UCSD-AML1 (cell line): ENCODE results near the gene TCERG1.
A peak's percentile ranks its signal among the peaks of the same experiment; 100 is the strongest.
"Not testable (repeated sequence)": the region's sequence is repeated elsewhere in the genome, so short reads cannot be mapped to it uniquely, and the experiment has no call there.

Experiments used
- DNase-seq: peaks from one replicate; lab custom pipeline; 2025; ENCODE audit not compliant: unreplicated experiment; lab: John Stamatoyannopoulos, UW

The TCERG1 gene

DNA sequence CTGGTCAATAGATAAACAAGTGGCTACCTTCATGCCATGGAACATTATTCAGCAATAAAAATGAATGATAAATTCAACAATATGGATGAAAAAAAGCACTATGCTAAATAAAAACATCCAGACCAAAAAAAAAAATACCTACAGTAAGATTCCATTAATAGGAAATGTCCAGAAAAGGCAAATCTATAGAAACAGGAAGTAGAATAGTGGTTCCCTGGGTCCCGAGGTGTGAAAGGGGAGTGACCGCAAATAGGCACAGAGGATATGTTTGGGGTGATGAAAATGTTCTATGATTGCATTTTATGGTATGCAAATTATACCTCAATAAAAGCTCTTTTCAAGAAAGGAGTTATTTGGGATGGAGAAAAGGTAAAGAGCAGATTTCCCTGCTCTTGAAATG lies 72.4 kb downstream of the TCERG1 start:
- no peak for DNase-seq

DNA sequence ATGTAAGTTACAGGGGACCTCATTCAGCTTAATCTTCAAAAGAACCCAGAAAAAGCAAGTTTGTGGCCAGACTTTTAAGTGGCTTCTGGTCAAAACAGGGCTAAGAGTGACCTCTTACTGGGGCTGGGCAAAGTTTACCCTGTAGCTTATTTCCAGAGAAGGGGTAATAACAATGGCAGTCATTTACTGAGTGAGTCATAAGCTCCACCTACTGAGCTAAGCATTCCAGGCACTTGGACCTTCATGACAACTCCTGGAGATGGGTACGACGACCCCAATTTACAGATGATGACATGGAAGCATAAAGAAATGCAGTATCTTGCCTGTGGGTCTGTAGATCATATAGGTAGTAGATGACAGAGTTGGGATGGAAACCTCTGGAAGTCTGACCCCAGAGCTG lies 73.6 kb downstream of the TCERG1 start:
- DNase-seq = no peak

GRCh38 chr5:146521403-146522106 lies 74.4 kb downstream of the TCERG1 start:
- DNase-seq = no peak

DNA sequence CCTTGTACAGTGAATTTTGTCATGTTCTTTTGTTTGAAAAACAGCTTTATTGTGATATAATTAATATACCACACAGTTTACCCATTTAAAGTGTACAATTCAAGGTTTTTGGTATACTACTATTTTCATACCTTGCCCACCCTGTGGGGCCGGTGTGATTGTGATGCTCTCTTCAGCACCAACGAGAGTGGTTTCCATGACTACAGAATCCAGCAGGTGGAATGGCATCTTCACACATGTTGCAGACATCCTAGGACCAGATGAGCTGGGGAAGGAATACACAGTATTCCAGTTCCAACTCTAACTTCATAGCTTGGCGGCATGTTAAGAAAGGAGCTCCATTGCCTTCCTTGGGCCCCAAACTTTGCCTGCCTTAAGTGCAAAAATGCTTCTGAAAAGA lies 76.6 kb downstream of the TCERG1 start:
- no peak for DNase-seq

DNA sequence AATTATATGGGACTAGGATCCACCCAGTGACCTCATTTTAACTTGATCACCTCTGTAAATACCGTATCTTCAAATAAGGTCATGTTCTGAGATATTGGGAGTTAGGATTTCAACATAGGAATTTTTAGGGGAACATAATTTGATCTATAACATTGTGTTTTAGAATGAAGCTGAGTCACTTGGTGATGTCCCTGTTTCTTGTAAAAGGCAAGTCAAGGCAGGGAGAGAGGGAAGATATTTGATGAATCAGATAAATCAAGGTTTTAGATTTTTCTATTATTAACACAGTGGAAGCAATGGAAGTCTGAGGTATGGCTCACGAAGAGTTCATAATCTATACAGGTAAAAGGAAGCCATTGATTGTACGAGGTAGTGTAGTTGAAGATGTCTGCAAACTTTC lies 80.7 kb downstream of the TCERG1 start:
- no peak for DNase-seq

GRCh38 chr5:146528236-146528635 lies 81.1 kb downstream of the TCERG1 start:
- no peak for DNase-seq

DNA sequence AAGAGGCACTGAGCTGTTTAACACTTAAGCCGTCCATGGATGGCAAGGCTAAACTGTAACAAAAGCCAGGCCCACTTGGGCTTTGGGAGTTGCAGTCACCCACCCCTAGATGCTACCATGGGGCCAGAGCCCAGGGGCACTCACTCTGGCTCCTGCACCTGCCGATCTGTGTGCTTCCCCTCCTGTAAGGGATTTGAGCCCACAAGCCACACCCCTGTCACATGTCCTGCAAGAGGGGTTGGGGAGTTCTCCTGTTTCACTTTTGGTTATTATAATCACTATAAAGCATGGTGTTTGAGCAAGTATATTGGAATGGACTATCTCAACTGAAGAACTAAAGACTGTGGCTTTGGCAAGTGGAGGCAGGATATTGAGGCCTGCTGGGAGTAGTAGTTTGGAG lies 82.9 kb downstream of the TCERG1 start:
- no peak for DNase-seq

DNA sequence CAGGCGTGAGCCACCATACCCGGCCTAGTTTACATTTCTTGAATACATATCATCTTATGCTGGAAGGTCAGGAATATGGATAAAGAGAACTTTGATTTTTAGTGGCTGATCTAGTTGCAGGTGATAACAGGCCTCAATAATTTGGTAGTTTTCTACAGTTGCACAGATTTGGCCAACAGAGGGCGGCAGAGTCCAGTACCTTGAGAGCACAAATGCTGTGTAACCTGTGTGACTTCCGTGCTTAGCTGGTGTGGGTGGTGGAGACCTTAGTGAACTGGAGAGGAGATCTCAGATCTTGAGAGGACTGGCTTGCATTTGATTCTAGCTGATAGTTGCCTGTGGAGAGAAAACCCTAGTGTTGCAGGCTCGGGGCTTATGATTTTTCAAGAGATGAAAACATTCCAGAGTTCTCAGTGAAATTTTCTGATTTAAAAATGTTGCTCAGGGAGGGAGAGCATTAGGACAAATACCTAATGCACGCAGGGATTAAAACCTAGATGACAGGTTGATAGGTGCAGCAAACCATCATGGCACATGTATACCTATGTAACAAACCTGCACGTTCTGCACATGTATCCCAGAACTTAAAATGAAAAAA lies 86.2 kb downstream of the TCERG1 start:
- peak; percentile 61 for DNase-seq

DNA sequence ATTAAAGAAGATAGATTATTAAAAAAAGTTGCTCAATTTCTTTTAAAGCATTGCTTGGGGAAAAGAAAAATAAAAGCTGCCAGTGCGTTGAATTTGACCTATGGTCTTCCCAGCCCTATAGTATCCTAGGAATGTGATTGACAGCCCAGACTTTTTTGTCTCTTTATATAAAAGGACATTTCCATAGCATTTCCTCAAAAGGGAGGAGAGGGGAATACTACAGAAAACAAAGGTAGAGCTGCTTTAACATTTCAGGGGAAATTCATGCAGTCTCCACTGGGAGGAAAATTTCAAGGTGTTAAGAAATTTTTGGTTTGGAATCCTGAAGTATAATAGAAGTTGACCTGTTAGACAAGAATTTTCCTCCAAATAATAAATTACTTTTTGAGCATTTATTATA lies 86.7 kb downstream of the TCERG1 start:
- no peak for DNase-seq

GRCh38 chr5:146538432-146538831 lies 91.3 kb downstream of the TCERG1 start:
- DNase-seq = no peak

DNA sequence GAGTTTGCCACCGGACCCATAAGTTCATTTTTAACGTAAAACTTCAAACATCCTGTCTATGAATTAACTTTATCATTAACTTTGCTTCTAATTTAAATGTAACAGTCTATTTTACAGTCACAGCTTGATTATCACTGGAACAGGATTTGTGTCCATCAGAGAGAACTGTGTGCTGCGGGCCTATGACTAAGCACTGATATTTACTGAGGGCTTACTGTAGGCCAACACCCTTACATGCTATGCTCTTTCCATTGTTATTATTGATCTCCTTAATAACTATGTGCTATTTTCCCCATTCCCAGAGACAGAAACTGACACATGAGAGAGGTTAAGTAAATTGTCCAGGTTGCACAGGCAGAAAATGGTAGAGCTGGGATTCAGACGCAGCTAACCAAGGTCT lies 92.8 kb downstream of the TCERG1 start:
- no peak for DNase-seq

GRCh38 chr5:146540414-146540813 lies 93.3 kb downstream of the TCERG1 start:
- DNase-seq = no peak

- DNase-seq = peak; percentile 49
These were observed 95.1 kb downstream of the TCERG1 start for GRCh38 chr5:146541958-146542849.

DNA sequence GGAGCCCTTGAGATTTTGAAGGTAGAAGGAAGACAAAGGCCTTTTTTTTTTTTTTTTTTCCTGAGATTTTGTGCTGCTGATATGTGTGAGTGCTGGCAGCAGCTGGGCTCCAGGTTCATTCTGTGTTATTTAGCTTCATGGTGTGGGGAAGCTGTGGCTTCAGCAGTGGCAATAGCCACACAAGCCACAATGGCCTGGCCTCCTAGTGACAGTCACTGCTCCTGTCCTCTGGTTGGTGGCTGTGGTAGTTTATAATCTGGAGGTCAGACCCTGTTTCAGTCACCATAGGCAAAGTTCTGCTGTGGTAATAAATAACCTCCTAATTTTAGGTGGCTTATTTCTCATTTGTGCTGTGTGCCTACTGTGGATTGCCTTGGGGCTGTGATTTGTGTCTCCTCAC lies 97.1 kb downstream of the TCERG1 start:
- DNase-seq = no peak

GRCh38 chr5:146548781-146549449 lies 101.8 kb downstream of the TCERG1 start:
- no peak for DNase-seq

DNA sequence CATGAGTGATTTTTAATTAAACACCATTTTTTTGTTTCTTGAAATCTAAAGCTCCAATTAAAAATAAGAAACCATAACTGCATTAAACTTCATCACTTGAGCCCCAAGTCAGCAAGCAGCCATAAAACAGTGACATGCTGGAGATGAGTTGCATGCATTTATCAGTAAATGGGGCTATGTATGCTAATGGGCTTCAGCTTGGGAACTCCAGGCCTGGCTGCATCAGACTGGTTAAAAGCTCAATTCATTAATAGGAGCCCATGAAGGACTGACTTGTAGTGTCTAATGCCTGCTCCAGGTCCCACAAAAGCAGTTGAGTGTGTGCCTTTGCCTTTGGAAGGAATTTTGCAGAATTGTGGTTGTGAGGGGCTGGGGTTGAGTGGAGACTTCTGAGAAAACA lies 102.5 kb downstream of the TCERG1 start:
- no peak for DNase-seq

DNA sequence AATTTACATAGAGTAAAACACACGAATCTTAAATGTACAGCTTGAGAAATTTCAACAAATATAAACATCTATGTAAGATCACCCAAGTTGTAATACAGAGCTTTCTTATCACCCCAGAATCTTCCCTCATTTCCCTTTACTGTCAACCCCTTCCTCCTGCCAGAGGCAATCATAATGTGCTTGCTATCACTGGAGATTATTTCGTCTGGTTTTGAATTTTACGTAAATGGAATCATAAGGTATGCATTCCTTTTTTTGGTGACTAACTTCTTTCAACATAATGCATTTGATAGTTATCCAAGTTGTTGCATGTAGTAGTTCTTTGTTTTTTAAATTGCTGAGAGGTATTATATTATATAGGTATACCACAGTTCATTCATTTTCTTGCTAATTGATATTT lies 106.3 kb downstream of the TCERG1 start:
- no peak for DNase-seq

DNA sequence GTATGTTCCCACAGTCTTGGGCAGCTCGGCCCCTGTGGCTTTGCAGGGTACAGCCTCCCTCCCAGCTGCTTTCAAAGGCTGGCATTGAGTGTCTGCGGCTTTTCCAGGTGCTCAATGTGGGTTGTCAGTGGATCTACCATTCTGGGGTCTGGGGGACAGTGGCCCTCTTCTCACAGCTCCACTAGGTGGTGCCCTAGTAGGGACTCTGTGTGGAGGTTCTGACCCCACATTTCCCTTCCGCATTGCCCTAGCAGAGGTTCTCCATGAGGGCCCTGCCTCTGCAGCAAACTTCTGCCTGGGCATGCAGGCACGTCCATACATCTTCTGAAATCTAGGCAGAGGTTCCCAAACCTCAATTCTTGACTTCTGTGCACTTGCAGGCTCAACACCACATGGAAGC lies 109.8 kb downstream of the TCERG1 start:
- not testable (repeated sequence) for DNase-seq

GRCh38 chr5:146560205-146560812 lies 113.2 kb downstream of the TCERG1 start:
- no peak for DNase-seq
